ENCODE data around the gene SPTLC1. TPM values are rescaled to one million over a fixed set of nuclear protein-coding genes. Genes with fewer than 3 reads are reported as not detected.
"Not testable (repeated sequence)": the region's sequence is repeated elsewhere in the genome, so short reads cannot be mapped to it uniquely, and the experiment has no call there.

The SPTLC1 gene
- total RNA-seq, 1 donor from 2014 or later, result 64.0 TPM

GRCh38 chr9:92003308-92004044 lies 111.7 kb downstream of the SPTLC1 start:
- no peak for DNase-seq (ENCODE audit: low spot score)
- intact Hi-C loops (cut with micrococcal nuclease), result no loop called here
- Mint-ChIP-seq H3K4me3 (ENCODE audit: low read depth) (no peak overlapping the region), H3K4me1 (ENCODE audit: low read depth) (no peaks in the 10 kb centered on the region), H3K27ac (no peak overlapping the region), H3K27me3 (ENCODE audit: low read depth) (peaks cover 11% of the 10 kb centered on the region), H3K36me3 (ENCODE audit: low read depth) (no peaks in the 10 kb centered on the region), H3K9me3 (no peaks in the 10 kb centered on the region)

- intact Hi-C loops (cut with micrococcal nuclease); H3K36me3 Mint-ChIP-seq (ENCODE audit: low read depth); DNase-seq (ENCODE audit: low spot score); H3K4me1 Mint-ChIP-seq (ENCODE audit: low read depth); H3K9me3 Mint-ChIP-seq; H3K27ac Mint-ChIP-seq; H3K4me3 Mint-ChIP-seq (ENCODE audit: low read depth): not testable (repeated sequence)
- H3K27me3 Mint-ChIP-seq (ENCODE audit: low read depth), result peaks cover 11% of the 10 kb centered on the region
Measured at GRCh38 chr9:92001948-92002347, 113.3 kb downstream of the SPTLC1 start.

- H3K4me1 Mint-ChIP-seq (ENCODE audit: low read depth), result no peaks in the 10 kb centered on the region
- DNase-seq (ENCODE audit: low spot score), result no peak
- no peaks in the 10 kb centered on the region for H3K36me3 Mint-ChIP-seq (ENCODE audit: low read depth)
- no peak overlapping the region for H3K27ac Mint-ChIP-seq
- H3K4me3 Mint-ChIP-seq (ENCODE audit: low read depth), result no peak overlapping the region
- peaks cover 11% of the 10 kb centered on the region for H3K27me3 Mint-ChIP-seq (ENCODE audit: low read depth)
- intact Hi-C loops (cut with micrococcal nuclease), result no loop called here
- no peaks in the 10 kb centered on the region for H3K9me3 Mint-ChIP-seq
Measured at GRCh38 chr9:92001244-92001643, 114.0 kb downstream of the SPTLC1 start.

GRCh38 chr9:91995000-91995655 lies 120.1 kb downstream of the SPTLC1 start:
- DNase-seq (ENCODE audit: low spot score), result no peak
- H3K36me3 Mint-ChIP-seq (ENCODE audit: low read depth), result no peaks in the 10 kb centered on the region
- peaks cover 26% of the 10 kb centered on the region for H3K27me3 Mint-ChIP-seq (ENCODE audit: low read depth)
- H3K27ac Mint-ChIP-seq, result no peak overlapping the region
- H3K9me3 Mint-ChIP-seq, result no peaks in the 10 kb centered on the region
- H3K4me3 Mint-ChIP-seq (ENCODE audit: low read depth), result no peak overlapping the region
- intact Hi-C loops (cut with micrococcal nuclease), result no loop called here
- no peaks in the 10 kb centered on the region for H3K4me1 Mint-ChIP-seq (ENCODE audit: low read depth)

GRCh38 chr9:91994422-91994821 lies 120.8 kb downstream of the SPTLC1 start:
- intact Hi-C loops (cut with micrococcal nuclease), result no loop called here
- H3K36me3 Mint-ChIP-seq (ENCODE audit: low read depth), result no peaks in the 10 kb centered on the region
- no peaks in the 10 kb centered on the region for H3K9me3 Mint-ChIP-seq
- no peaks in the 10 kb centered on the region for H3K4me1 Mint-ChIP-seq (ENCODE audit: low read depth)
- DNase-seq (ENCODE audit: low spot score), result no peak
- no peak overlapping the region for H3K4me3 Mint-ChIP-seq (ENCODE audit: low read depth)
- no peak overlapping the region for H3K27ac Mint-ChIP-seq
- H3K27me3 Mint-ChIP-seq (ENCODE audit: low read depth), result peaks cover 26% of the 10 kb centered on the region

- Mint-ChIP-seq H3K27ac (no peak overlapping the region), H3K9me3 (no peaks in the 10 kb centered on the region), H3K4me3 (ENCODE audit: low read depth) (no peak overlapping the region), H3K36me3 (ENCODE audit: low read depth) (no peaks in the 10 kb centered on the region), H3K4me1 (ENCODE audit: low read depth) (no peaks in the 10 kb centered on the region), H3K27me3 (ENCODE audit: low read depth) (peaks cover 23% of the 10 kb centered on the region)
- intact Hi-C loops (cut with micrococcal nuclease), result no loop called here
- DNase-seq (ENCODE audit: low spot score), result no peak
Measured at GRCh38 chr9:91992461-91993041, 122.7 kb downstream of the SPTLC1 start.

GRCh38 chr9:91991721-91992341 lies 123.4 kb downstream of the SPTLC1 start:
- Mint-ChIP-seq H3K27ac (no peak overlapping the region), H3K4me3 (ENCODE audit: low read depth) (no peak overlapping the region), H3K27me3 (ENCODE audit: low read depth) (peaks cover 23% of the 10 kb centered on the region), H3K4me1 (ENCODE audit: low read depth) (no peaks in the 10 kb centered on the region), H3K9me3 (no peaks in the 10 kb centered on the region), H3K36me3 (ENCODE audit: low read depth) (no peaks in the 10 kb centered on the region)
- intact Hi-C loops (cut with micrococcal nuclease), result no loop called here
- no peak for DNase-seq (ENCODE audit: low spot score)

GRCh38 chr9:91986248-91986647 lies 129.0 kb downstream of the SPTLC1 start:
- no peak for DNase-seq (ENCODE audit: low spot score)
- Mint-ChIP-seq H3K36me3 (ENCODE audit: low read depth) (no peaks in the 10 kb centered on the region), H3K4me3 (ENCODE audit: low read depth) (no peak overlapping the region), H3K27me3 (ENCODE audit: low read depth) (peaks cover 1% of the 10 kb centered on the region), H3K4me1 (ENCODE audit: low read depth) (no peaks in the 10 kb centered on the region), H3K9me3 (peaks cover 5% of the 10 kb centered on the region), H3K27ac (no peak overlapping the region)
- intact Hi-C loops (cut with micrococcal nuclease), result no loop called here

- H3K27me3 Mint-ChIP-seq (ENCODE audit: low read depth), result peaks cover 1% of the 10 kb centered on the region
- intact Hi-C loops (cut with micrococcal nuclease), result no loop called here
- DNase-seq (ENCODE audit: low spot score), result no peak
- H3K36me3 Mint-ChIP-seq (ENCODE audit: low read depth), result no peaks in the 10 kb centered on the region
- H3K9me3 Mint-ChIP-seq, result peaks cover 8% of the 10 kb centered on the region
- no peak overlapping the region for H3K27ac Mint-ChIP-seq
- no peak overlapping the region for H3K4me3 Mint-ChIP-seq (ENCODE audit: low read depth)
- no peaks in the 10 kb centered on the region for H3K4me1 Mint-ChIP-seq (ENCODE audit: low read depth)
Measured at GRCh38 chr9:91985692-91986091, 129.5 kb downstream of the SPTLC1 start.

Other genes with a start within 250 kb of the SPTLC1 start
- gene ROR2, start 165.2 kb downstream of the SPTLC1 start, total RNA-seq, result not detected in 2 replicates
- 177 and 186 TPM in 2 replicates for gene IARS1, start 178.3 kb upstream of the SPTLC1 start, total RNA-seq
- gene NOL8, start 209.9 kb upstream of the SPTLC1 start, total RNA-seq, result 73.2 and 75.5 TPM in 2 replicates
- 19.2 and 21.0 TPM in 2 replicates for gene CENPP, start 210.5 kb upstream of the SPTLC1 start, total RNA-seq

Data from activated T-helper 2 cell treated with anti-CD3 and anti-CD28 coated beads, Interferon-gamma antibody, Interleukin-2, Interleukin-4, amounts not matched to agents 10 μg/mL and 5 μg/mL and 100 μg/mL, durations not matched to agents 14 hours and 24 hours and 36 hours (primary cell).